Measurements from ENCODE around the gene EDARADD. TPM values are rescaled to one million over a fixed set of nuclear protein-coding genes. Genes with fewer than 3 reads are reported as not detected.

EDARADD gene
- total and polyA plus RNA-seq, 2 of the 13 experiments (the other 11 are each of a cell fraction or from before 2014, with no cell fraction given): 0.03 TPM; not detected in 1

DNA sequence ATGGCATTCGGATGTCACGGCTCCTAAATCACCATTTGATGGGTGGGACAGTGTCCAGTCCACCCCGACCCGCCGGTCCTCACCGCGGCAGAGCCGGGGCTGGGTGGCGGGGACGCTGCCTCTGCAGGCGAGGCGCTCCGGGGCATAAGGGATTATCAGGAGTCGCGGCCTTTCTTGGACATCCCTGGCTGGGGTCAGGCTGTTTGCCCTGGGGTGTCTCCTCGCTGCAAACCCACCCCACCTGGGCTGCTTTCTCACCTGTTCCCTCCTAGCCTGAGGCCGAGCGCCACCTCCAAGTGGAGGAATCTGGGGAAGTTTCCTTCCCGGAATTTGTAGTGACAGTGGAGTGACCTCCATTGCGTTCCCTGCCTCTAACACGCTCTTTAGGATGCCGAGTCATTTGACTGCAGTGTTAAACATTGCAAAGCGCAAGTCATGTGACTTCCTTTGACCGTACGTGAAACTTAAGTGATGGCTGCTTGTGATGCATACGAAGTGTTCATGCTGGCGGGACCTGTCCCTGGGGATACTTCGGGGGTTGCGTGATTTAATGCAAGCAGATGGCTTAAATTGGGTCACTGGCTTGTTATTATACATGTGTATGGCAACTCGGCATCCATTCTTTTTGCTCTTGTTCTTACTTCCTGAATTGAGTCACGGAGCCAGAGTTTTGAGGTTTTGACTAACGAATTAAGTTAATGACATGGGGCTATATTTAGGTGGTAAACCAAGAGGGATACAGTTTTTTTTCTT lies 130.2 kb downstream of the EDARADD start (continued):
- TF ChIP-seq, protein P1, sequence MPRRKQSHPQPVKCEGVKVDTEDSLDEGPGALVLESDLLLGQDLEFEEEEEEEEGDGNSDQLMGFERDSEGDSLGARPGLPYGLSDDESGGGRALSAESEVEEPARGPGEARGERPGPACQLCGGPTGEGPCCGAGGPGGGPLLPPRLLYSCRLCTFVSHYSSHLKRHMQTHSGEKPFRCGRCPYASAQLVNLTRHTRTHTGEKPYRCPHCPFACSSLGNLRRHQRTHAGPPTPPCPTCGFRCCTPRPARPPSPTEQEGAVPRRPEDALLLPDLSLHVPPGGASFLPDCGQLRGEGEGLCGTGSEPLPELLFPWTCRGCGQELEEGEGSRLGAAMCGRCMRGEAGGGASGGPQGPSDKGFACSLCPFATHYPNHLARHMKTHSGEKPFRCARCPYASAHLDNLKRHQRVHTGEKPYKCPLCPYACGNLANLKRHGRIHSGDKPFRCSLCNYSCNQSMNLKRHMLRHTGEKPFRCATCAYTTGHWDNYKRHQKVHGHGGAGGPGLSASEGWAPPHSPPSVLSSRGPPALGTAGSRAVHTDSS (CRISPR knock-in tag; conservative IDR thresholded peaks at IDR 0.05): no peak
- TF ChIP-seq ZNF839 (CRISPR knock-in tag; IDR thresholded peaks at IDR 0.05; ENCODE audit: borderline replicate concordance) (no peak), CHD2 (IDR thresholded peaks at IDR 0.05; ENCODE audit: low read depth, low read length) (no peak), HNRNPK (IDR thresholded peaks at IDR 0.05; ENCODE audit: low read depth, low read length, poor library complexity, severe bottlenecking) (no peak), SSRP1 (CRISPR knock-in tag; IDR thresholded peaks at IDR 0.05) (peak; percentile 24; the same call in 1 of the 2 replicates), HNF4A (CRISPR knock-in tag; IDR thresholded peaks at IDR 0.05) (peak; percentile 22; the same call in 1 of the 2 replicates), HHEX (CRISPR knock-in tag; IDR thresholded peaks at IDR 0.05) (no peak), ZNF749 (CRISPR knock-in tag; IDR thresholded peaks at IDR 0.05; ENCODE audit: borderline replicate concordance) (peak; percentile 32; the same call in 1 of the 2 replicates)
- TF ChIP-seq, protein P2, sequence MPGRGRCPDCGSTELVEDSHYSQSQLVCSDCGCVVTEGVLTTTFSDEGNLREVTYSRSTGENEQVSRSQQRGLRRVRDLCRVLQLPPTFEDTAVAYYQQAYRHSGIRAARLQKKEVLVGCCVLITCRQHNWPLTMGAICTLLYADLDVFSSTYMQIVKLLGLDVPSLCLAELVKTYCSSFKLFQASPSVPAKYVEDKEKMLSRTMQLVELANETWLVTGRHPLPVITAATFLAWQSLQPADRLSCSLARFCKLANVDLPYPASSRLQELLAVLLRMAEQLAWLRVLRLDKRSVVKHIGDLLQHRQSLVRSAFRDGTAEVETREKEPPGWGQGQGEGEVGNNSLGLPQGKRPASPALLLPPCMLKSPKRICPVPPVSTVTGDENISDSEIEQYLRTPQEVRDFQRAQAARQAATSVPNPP (CRISPR knock-in tag; IDR thresholded peaks at IDR 0.05): no peak
- TF ChIP-seq, protein P3, sequence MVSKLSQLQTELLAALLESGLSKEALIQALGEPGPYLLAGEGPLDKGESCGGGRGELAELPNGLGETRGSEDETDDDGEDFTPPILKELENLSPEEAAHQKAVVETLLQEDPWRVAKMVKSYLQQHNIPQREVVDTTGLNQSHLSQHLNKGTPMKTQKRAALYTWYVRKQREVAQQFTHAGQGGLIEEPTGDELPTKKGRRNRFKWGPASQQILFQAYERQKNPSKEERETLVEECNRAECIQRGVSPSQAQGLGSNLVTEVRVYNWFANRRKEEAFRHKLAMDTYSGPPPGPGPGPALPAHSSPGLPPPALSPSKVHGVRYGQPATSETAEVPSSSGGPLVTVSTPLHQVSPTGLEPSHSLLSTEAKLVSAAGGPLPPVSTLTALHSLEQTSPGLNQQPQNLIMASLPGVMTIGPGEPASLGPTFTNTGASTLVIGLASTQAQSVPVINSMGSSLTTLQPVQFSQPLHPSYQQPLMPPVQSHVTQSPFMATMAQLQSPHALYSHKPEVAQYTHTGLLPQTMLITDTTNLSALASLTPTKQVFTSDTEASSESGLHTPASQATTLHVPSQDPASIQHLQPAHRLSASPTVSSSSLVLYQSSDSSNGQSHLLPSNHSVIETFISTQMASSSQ (IDR thresholded peaks at IDR 0.05; ENCODE audit: low read depth): no peak
- TF ChIP-seq, protein P3 (CRISPR knock-in tag; IDR thresholded peaks at IDR 0.05; ENCODE audit: borderline replicate concordance): peak; percentile 53; the same call in 1 of the 2 replicates
- TF ChIP-seq, protein P4, sequence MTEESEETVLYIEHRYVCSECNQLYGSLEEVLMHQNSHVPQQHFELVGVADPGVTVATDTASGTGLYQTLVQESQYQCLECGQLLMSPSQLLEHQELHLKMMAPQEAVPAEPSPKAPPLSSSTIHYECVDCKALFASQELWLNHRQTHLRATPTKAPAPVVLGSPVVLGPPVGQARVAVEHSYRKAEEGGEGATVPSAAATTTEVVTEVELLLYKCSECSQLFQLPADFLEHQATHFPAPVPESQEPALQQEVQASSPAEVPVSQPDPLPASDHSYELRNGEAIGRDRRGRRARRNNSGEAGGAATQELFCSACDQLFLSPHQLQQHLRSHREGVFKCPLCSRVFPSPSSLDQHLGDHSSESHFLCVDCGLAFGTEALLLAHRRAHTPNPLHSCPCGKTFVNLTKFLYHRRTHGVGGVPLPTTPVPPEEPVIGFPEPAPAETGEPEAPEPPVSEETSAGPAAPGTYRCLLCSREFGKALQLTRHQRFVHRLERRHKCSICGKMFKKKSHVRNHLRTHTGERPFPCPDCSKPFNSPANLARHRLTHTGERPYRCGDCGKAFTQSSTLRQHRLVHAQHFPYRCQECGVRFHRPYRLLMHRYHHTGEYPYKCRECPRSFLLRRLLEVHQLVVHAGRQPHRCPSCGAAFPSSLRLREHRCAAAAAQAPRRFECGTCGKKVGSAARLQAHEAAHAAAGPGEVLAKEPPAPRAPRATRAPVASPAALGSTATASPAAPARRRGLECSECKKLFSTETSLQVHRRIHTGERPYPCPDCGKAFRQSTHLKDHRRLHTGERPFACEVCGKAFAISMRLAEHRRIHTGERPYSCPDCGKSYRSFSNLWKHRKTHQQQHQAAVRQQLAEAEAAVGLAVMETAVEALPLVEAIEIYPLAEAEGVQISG (CRISPR knock-in tag; IDR thresholded peaks at IDR 0.05): peak; percentile 32; the same call in 1 of the 2 replicates
- TF ChIP-seq, protein P5, sequence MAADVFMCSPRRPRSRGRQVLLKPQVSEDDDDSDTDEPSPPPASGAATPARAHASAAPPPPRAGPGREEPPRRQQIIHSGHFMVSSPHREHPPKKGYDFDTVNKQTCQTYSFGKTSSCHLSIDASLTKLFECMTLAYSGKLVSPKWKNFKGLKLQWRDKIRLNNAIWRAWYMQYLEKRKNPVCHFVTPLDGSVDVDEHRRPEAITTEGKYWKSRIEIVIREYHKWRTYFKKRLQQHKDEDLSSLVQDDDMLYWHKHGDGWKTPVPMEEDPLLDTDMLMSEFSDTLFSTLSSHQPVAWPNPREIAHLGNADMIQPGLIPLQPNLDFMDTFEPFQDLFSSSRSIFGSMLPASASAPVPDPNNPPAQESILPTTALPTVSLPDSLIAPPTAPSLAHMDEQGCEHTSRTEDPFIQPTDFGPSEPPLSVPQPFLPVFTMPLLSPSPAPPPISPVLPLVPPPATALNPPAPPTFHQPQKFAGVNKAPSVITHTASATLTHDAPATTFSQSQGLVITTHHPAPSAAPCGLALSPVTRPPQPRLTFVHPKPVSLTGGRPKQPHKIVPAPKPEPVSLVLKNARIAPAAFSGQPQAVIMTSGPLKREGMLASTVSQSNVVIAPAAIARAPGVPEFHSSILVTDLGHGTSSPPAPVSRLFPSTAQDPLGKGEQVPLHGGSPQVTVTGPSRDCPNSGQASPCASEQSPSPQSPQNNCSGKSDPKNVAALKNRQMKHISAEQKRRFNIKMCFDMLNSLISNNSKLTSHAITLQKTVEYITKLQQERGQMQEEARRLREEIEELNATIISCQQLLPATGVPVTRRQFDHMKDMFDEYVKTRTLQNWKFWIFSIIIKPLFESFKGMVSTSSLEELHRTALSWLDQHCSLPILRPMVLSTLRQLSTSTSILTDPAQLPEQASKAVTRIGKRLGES (CRISPR knock-in tag; IDR thresholded peaks at IDR 0.05; ENCODE audit: borderline replicate concordance): no peak

Data from HepG2 (cell line).